Measurements from ENCODE around the gene TGM5.

The TGM5 gene

GRCh38 chr15:43242616-43243015, 24.1 kb downstream of the TGM5 start:
- DNase-seq (ENCODE audit: low read depth): no peak
- TF ChIP-seq CTCF (IDR thresholded peaks at IDR 0.05; ENCODE audit: low read depth, low read length, missing control alignments): no peak
- in situ Hi-C loops (cut with HindIII; ENCODE audit: low sequenced_read_pairs): no loop called here
- H3K4me3 ChIP-seq (ENCODE audit: low read depth, low read length): no peak overlapping the region

- DNase-seq (ENCODE audit: low read depth): peak; percentile 75
- in situ Hi-C loops (cut with HindIII; ENCODE audit: low sequenced_read_pairs): no loop called here
- TF ChIP-seq CTCF (IDR thresholded peaks at IDR 0.05; ENCODE audit: low read depth, low read length, missing control alignments): no peak
- no peak overlapping the region for H3K4me3 ChIP-seq (ENCODE audit: low read depth, low read length)
Measured at GRCh38 chr15:43241100-43241499, 25.6 kb downstream of the TGM5 start.

GRCh38 chr15:43239732-43240491, 26.8 kb downstream of the TGM5 start:
- in situ Hi-C loops (cut with HindIII; ENCODE audit: low sequenced_read_pairs): no loop called here
- DNase-seq (ENCODE audit: low read depth): peak; percentile 58
- TF ChIP-seq CTCF (IDR thresholded peaks at IDR 0.05; ENCODE audit: low read depth, low read length, missing control alignments): no peak
- no peak overlapping the region for H3K4me3 ChIP-seq (ENCODE audit: low read depth, low read length)

- in situ Hi-C loops (cut with HindIII; ENCODE audit: low sequenced_read_pairs): no loop called here
- DNase-seq (ENCODE audit: low read depth): no peak
- H3K4me3 ChIP-seq (ENCODE audit: low read depth, low read length): no peak overlapping the region
- TF ChIP-seq CTCF (IDR thresholded peaks at IDR 0.05; ENCODE audit: low read depth, low read length, missing control alignments): no peak
Measured at GRCh38 chr15:43238671-43239131, 28.0 kb downstream of the TGM5 start.

GRCh38 chr15:43237842-43238470, 28.8 kb downstream of the TGM5 start:
- no peak for TF ChIP-seq CTCF (IDR thresholded peaks at IDR 0.05; ENCODE audit: low read depth, low read length, missing control alignments)
- in situ Hi-C loops (cut with HindIII; ENCODE audit: low sequenced_read_pairs): no loop called here
- H3K4me3 ChIP-seq (ENCODE audit: low read depth, low read length): no peak overlapping the region
- no peak for DNase-seq (ENCODE audit: low read depth)

- no peak for TF ChIP-seq CTCF (IDR thresholded peaks at IDR 0.05; ENCODE audit: low read depth, low read length, missing control alignments)
- H3K4me3 ChIP-seq (ENCODE audit: low read depth, low read length): no peak overlapping the region
- DNase-seq (ENCODE audit: low read depth): no peak
- in situ Hi-C loops (cut with HindIII; ENCODE audit: low sequenced_read_pairs): no loop called here
Measured at GRCh38 chr15:43235536-43235935, 31.2 kb downstream of the TGM5 start.
